ENCODE results near the gene SPARCL1.

SPARCL1 gene

DNA sequence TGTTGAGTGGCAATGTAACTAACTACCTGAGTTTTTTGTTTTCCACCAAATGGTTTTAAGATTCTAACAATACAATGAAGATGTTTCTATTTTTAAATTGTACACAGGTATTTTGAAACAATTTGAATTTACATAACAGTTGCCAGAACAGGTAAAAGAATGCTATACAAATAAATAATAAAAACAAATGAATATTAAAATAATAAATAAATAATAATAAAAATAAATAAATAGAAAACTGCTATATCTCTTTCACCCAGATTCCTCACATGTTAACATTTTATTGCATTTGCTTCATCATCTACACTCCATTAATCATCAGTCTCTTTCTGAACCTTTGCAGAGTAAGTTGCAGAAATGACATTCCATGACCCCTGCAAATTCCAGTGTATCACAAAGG lies 46.8 kb upstream of the SPARCL1 start:
- CTCF ChIA-PET: no interaction called here

DNA sequence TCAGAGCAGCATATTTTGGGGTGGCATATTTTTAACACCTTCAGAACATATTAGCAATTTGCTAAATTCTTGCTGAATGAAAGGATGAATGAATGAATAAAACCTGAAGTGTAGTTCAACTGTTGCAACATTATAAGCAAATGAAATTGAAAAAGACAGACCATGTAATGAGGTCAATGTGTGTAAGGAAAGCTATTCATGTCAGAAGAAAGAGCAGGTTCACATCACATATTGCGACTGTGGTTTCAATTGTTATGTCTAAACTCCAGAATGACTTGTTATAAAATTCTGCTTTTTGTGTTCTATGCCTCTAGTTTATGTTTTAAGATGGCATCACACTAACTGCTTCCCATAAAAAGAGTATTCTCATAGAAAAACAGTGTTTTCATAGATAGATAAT lies 46.2 kb upstream of the SPARCL1 start:
- POLR2A ChIA-PET: no interaction called here
- Histone ChIP-seq H3K4me1 (ENCODE audit: control insufficient read depth, insufficient read depth, low read length) (no peaks in the 10 kb centered on the region), H3K4me3 (ENCODE audit: low read depth, low read length) (no peak overlapping the region), H3K9me3 (ENCODE audit: control insufficient read depth, insufficient read depth, low read depth, low read length) (no peaks in the 10 kb centered on the region), H3K36me3 (ENCODE audit: control insufficient read depth in 2 of 2, insufficient read depth in 1 of 2, low read length in 2 of 2) (no peaks in the 10 kb centered on the region), H3K27ac (ENCODE audit: extremely low read depth, low read depth, low read length) (no peak overlapping the region)
- TF ChIP-seq ZEB2 (tag by site-specific recombination; IDR thresholded peaks at IDR 0.05): no peak
- TF ChIP-seq ZSCAN18 (tag by site-specific recombination; IDR thresholded peaks at IDR 0.05): no peak
- TF ChIP-seq ZNF416 (tag by site-specific recombination; IDR thresholded peaks at IDR 0.05): no peak
- no peak for TF ChIP-seq EGR2 (tag by site-specific recombination; IDR thresholded peaks at IDR 0.05; ENCODE audit: low read depth)
- no peak for TF ChIP-seq ZBTB48 (tag by site-specific recombination; IDR thresholded peaks at IDR 0.05)
- TF ChIP-seq ZNF354C (tag by site-specific recombination; IDR thresholded peaks at IDR 0.05; ENCODE audit: borderline replicate concordance, low read depth): no peak
- no peak for TF ChIP-seq ZXDB (tag by site-specific recombination; IDR thresholded peaks at IDR 0.05)
- no peak for TF ChIP-seq ZNF580 (tag by site-specific recombination; IDR thresholded peaks at IDR 0.05)
- TF ChIP-seq BCL11A (tag by site-specific recombination; IDR thresholded peaks at IDR 0.05; ENCODE audit: low read depth): no peak
- no peak for TF ChIP-seq ZBTB1 (tag by site-specific recombination; IDR thresholded peaks at IDR 0.05)
- no peak for TF ChIP-seq GFI1B (tag by site-specific recombination; IDR thresholded peaks at IDR 0.05)
- TF ChIP-seq ZNF121 (tag by site-specific recombination; IDR thresholded peaks at IDR 0.05): no peak
- TF ChIP-seq PBX3 (CRISPR knock-in tag; IDR thresholded peaks at IDR 0.05): no peak
- CTCF ChIA-PET: no interaction called here

More for the DNA sequence above, 46.8 kb upstream of the SPARCL1 start:
- Histone ChIP-seq H3K27ac (ENCODE audit: extremely low read depth, low read depth, low read length) (no peak overlapping the region), H3K9me3 (ENCODE audit: control insufficient read depth, insufficient read depth, low read depth, low read length) (no peaks in the 10 kb centered on the region), H3K4me3 (ENCODE audit: low read depth, low read length) (no peak overlapping the region), H3K36me3 (ENCODE audit: control insufficient read depth in 2 of 2, insufficient read depth in 1 of 2, low read length in 2 of 2) (no peaks in the 10 kb centered on the region), H3K4me1 (ENCODE audit: control insufficient read depth, insufficient read depth, low read length) (no peaks in the 10 kb centered on the region)
- no peak for TF ChIP-seq ZNF146 (tag by site-specific recombination; IDR thresholded peaks at IDR 0.05)
- no peak for TF ChIP-seq ZNF555 (tag by site-specific recombination; conservative IDR thresholded peaks at IDR 0.05)
- no peak for TF ChIP-seq SCRT2 (tag by site-specific recombination; IDR thresholded peaks at IDR 0.05)
- TF ChIP-seq ZNF211 (tag by site-specific recombination; IDR thresholded peaks at IDR 0.05; ENCODE audit: low read depth): no peak
- TF ChIP-seq ZNF366 (tag by site-specific recombination; conservative IDR thresholded peaks at IDR 0.05): no peak
- TF ChIP-seq GLI4 (tag by site-specific recombination; IDR thresholded peaks at IDR 0.05): no peak
- TF ChIP-seq ZFHX2 (tag by site-specific recombination; conservative IDR thresholded peaks at IDR 0.05): no peak
- no peak for TF ChIP-seq ZNF223 (tag by site-specific recombination; IDR thresholded peaks at IDR 0.05)
- POLR2A ChIA-PET: no interaction called here

- no peaks in the 10 kb centered on the region for H3K4me1 ChIP-seq (ENCODE audit: control insufficient read depth, insufficient read depth, low read length)
- ChIA-PET POLR2A (no interaction called here), CTCF (no interaction called here)
- H3K9me3 ChIP-seq (ENCODE audit: control insufficient read depth, insufficient read depth, low read depth, low read length): no peaks in the 10 kb centered on the region
- TF ChIP-seq ZNF174 (tag by site-specific recombination; IDR thresholded peaks at IDR 0.05): no peak
- no peak overlapping the region for H3K27ac ChIP-seq (ENCODE audit: extremely low read depth, low read depth, low read length)
- no peak overlapping the region for H3K4me3 ChIP-seq (ENCODE audit: low read depth, low read length)
- H3K36me3 ChIP-seq (ENCODE audit: control insufficient read depth in 2 of 2, insufficient read depth in 1 of 2, low read length in 2 of 2): no peaks in the 10 kb centered on the region
These were observed 45.8 kb upstream of the SPARCL1 start for GRCh38 chr4:87574996-87575395.

All from HEK293 (cell line).